NK-92 (cell line): ENCODE data around the gene CDH12.
"Not testable (repeated sequence)": the region's sequence is repeated elsewhere in the genome, so short reads cannot be mapped to it uniquely, and the experiment has no call there.

Source experiments
- DNase-seq: peaks from one replicate; lab custom pipeline; 2025; ENCODE audit not compliant: unreplicated experiment; lab: John Stamatoyannopoulos, UW

CDH12 gene

DNA sequence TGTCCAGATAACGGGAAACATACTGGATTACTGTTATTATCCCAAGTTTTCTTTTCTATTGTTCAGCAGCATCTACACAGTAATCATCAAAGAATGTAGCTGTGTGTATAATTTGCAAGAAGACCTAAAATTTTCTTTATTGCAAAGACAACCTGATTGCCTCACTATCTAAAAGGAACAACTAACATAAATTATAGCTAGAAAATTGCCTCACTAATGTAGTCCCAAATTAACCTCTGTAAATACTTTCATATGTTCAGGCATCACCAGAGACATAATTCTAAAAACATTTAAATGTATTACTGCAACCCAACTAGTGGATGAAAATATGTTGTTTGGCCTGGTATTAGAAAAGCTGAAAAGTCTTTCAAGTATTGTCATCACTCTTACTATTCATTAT is 275.4 kb downstream of the CDH12 start:
- no peak for DNase-seq

DNA sequence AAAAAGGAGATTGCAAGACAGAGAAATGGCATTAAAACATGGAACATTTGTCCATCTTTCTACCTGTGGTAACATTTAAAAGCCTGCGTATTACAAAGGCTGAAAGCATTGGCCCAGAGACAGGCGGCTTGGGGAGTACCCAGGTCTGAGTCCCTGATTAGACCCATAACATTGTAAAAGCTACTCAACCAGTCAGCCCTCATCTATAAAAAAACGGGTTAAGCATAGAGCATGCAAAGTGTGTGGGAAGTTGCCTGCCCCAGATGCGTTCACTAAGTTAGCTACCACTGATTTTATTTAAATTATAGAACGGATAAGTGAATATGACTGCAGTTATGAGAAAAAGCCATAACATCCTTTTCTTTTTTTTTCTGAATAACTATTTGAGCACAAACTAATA is 276.1 kb downstream of the CDH12 start:
- no peak for DNase-seq

DNA sequence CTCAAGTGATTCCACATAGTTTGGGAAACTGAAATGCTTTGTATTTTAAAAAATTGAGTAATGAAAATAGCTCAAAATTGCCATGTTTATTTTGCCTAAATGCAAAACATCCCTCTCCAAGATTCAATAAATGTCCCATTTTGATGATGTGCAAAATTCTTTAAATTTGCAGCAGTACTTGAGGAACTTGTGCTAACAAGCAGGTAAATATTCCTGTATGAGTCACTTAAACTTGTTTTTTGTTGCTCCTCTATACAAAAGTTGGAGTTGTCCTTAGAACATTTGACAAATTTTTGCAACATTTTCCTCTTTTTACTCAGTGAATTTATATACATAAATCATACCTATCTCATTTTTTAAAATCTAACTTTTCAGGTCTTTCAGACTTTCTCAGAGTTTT is 280.2 kb downstream of the CDH12 start:
- DNase-seq = no peak

DNA sequence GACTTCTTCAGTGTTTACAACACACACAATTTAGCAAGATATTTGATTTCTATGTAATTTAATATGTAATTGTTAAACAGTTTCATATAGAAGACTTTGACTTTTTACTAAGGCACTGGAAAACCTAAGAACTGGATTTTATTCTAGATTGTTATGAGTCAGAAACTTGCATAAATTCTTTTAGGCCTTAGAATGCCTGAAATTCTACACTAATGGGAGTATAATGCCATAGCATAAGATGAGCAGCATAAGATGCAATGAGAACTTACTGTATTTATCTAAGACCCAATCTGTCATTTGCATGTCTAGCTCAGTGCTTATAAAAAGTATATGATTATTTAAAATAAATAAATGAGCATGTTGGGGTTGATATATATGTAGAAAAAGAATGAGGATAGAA is 285.2 kb downstream of the CDH12 start:
- DNase-seq = no peak

DNA sequence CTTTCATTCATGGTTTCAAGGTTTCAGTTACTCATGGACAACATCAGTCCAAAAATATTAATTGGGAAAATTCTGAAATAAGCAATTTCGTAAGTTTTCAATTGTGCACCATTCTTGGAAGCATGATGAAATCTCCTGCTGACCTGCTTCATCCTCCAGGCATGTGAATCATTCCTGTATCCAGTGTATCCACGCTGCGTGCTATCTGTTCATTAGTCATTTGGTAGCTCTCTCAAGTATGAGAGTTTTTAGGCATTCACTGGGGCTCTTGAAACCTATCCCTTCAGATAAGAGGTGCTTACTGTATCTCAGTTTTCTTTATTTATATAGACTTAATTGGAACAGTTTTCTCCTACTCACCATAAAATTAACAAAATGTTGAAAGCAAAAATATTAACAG is 293.0 kb downstream of the CDH12 start:
- no peak for DNase-seq

DNA sequence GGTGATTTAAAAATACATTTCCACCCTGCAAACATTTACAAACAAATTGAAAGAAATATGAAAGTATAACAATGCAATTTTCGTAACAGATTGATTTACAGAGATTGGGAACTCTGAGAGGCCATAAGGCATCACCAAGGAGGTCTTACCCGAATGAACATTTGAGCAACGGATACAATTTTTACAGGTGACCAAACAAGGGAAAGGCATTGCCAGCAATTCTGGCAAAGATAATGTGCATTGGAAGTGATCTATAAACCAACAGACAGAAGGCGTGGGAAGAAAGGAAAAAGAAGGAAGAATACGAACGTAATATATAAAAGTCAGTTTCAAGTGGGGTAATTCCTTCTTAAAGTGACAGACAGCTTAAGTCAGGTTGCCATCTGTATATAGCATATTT is 295.9 kb downstream of the CDH12 start:
- DNase-seq = no peak

DNA sequence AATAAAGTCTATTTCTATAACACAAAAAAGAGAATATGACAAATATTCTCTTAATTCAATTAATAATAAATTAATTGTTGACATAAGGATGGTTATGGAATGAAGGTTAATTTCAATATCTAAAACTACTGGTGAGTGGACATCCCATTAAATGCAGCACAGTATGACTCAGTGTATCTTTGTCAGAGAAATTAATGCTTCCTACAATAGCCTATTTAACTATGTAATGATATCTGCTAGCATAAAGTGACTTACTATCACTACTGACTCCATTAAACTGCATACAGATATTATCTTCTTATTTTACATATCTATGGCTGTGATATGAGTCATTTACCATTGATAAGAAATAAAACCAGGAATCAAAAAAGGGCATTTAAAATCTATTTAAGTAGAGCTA is 298.7 kb downstream of the CDH12 start:
- DNase-seq = no peak

DNA sequence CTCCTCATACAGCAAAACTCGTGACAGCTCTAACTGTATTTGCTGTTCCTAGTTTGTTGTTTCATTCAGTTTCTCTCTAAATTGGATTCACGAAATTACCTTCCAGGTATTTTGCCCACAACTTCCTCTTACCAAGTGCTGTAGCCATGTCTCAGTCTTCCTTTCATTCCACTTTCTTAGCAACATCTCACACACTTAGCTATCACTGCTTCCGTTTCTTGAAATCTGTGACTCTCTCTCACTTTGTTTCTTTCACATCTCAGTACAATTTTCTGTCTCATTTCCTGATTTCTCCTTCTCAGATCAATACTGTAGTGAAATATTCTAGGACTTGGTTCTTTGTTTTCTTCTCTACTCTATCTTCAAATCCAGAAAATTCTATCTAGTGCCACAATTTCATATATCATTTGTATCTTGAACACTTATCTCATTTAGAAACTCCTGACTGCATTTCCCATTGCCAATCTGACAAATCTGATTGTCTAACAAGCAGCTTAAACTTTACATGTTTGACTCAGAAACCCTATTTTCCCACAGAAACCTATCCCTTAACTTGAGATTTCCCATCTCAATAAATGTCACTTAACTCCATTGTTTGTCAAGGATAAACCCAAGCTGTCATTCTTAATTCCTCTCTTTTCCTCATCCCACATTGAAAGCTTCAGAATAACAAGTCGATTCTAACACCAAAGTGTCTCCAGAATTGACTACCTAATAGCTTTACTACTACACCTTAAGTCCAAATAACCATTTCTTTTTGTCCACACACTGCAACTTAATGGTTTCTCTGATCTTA is 303.1 kb downstream of the CDH12 start:
- DNase-seq = no peak

DNA sequence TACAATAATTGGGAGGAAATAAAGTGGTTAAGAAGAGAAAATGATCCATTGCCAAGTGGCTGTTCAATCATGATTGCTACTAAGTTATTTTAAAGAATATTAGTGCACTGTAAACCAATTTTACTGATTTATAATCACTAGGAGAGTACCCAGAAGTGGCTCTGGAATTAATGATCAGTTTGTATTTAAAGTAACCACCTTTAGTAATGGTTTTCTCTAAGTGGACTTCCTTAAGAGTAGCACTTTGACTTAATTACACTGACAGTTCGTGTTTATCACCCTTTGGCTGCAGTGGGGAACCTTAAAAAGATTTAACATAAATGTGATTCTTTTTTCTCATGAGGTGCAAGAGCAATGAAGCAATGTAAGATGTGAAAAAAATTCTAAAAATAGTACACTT is 310.8 kb downstream of the CDH12 start:
- DNase-seq = no peak

DNA sequence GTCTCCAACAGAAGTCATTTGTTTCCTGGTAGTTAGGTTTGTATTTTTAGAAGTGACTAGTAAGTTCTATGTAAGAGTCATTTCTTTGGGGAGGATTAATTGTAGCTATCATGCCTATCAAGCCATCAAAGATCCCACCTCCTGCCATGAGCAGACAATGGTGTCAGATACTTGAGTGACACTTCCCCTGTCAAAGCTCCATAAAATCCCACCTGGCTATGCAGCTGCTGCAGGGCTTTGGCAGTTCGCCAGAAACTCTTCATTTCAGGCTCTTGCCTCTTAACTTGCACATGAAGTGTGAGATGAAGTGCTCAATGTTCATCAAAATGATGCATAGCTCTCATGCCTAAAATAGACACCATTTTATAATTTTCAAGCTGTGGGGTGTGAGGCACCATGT is 312.1 kb downstream of the CDH12 start:
- DNase-seq = no peak

DNA sequence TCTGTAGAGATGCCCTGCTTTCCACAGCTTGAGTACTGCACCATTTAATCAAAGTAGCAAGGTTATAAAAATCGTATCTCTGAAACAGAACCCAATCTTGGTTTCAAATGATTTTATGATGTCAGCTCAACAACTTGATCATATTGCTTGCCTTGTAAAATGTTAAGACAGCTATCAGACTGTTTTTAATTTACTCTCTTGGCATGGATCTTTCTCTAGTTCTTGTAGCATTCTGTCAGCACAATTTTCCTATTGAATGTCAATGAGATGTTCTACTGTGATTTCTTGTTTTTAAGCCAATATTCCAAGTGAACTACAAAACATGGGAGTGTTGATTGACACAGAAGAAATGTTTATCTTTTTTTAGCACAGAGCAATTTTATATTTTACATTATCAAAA is 313.4 kb downstream of the CDH12 start:
- no peak for DNase-seq

DNA sequence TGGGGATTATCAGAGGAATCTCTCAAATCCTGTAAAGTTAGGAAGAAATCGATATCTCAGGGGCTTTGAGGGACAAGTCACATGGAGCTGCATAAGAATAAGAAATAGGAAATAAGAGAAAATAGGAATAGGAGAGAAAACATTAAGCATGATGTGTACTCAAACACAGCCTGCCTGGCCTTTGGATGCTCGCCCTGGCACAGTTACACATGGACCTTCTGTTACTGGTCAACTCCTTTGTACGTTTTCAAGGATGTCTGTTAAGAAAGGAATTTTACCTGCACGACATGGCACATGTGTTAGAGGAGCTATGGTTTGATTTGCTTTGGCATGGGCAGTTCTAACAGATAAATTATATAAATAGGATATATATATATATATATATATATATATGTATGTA is 321.2 kb downstream of the CDH12 start:
- DNase-seq = no peak

DNA sequence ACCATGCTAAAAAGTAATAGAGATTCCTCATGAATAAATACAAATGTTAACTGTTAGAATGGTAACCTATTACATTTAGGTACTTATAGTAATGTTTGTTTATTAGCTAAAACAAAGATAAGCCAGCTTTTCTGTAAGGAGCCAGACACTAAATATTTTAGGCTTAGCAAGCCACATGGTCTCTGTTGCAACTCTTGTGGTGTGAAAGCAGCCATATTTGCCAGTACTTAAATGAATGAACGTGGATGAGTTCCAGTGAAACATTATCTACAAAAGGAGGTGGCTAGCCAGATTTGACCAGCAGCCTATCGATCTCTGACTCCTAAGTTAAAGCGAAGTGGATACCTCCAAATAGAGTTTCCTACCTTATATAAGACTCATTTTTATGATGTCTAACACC is 331.6 kb downstream of the CDH12 start:
- DNase-seq = no peak

DNA sequence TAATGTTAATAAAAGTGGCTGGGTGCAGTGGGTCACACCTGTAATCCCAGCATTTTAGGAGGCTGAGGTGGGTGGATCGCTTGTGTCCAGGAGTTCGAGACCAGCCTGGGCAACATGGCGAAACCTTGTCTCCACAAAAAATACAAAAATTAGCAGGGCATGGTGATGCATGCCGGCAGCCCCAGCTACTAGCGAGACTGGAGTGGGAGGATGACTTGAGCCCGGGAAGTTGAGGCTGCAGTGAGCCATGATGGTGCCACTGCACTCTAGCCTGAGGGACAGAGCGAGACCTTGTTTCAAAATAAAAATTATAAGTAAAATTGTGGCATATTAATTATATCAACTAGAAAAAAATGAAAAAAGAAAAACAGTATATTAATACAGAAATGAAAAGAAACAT is 336.6 kb downstream of the CDH12 start:
- DNase-seq = not testable (repeated sequence)

DNA sequence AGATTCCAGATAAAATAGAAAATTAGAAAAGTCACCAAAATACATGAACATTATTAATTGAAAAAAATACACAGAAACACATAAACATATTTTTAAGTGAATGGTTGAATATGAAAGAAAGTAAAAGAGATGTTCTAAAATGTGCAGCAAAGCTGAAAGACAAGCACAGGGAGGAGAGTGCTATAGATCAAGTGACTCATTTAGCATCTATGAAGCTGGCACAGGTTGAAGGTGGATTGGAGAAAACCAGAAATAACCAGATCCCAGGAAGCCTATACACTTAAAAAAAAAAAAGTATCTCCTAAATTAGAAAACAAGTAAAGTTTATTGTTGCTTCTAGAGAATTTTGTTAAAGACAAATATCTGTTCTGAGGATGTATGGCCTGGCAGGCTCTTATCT is 338.9 kb downstream of the CDH12 start:
- DNase-seq = no peak

DNA sequence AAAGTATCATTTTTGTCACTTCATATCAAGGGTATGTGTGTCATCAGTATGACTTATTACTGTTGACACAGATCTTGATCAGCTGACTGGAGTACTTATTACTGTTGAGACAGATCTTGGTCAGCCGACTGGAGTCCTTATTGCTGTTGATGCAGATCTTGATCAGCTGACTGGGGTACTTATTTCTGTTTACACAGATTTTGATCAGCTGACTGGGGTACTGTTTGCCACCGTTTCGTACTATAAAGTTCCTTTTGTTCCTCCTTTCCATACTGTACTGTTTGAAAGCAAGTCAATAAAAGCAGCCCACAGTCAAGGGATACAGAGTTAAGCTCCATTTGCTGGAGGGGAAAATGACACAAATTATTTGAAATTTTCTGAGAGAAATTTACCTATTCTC is 347.3 kb downstream of the CDH12 start:
- DNase-seq = no peak

DNA sequence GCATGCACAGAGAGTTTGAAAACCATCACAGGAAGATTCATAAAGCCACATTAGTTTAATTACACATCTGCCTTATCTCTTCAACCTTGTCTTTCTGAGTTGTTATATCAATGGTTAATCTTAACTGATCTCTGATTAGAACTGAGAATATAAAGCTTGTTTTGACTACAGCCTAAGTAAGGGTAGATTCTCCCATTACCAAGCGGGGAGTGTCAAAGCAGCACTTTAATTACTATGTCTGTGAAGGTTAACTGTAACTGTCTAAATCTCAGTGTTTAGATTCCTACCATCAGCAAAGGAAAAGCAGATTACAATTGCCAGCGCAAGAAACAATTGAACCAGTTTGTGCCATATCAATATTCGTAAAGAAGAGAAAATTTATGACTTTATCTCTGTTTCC is 348.7 kb downstream of the CDH12 start:
- no peak for DNase-seq

DNA sequence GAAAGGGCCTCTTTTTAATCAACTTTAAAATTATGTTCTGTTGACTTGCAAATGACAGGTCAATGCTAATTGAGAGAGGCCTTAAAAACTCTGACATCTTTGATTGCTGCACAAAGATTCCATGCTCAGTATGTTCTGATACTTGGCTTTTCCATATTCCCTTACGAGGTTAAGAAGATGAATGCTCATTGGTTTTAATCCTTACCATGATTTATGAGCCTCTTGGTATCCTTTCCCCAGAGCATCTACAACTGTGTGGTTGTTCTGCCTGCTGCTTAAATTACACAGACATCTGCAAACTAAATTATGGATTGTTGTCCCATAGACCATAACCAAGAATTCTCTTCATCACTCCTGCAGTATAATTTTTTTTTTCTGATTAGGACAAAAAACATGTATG is 352.6 kb downstream of the CDH12 start:
- DNase-seq = no peak

DNA sequence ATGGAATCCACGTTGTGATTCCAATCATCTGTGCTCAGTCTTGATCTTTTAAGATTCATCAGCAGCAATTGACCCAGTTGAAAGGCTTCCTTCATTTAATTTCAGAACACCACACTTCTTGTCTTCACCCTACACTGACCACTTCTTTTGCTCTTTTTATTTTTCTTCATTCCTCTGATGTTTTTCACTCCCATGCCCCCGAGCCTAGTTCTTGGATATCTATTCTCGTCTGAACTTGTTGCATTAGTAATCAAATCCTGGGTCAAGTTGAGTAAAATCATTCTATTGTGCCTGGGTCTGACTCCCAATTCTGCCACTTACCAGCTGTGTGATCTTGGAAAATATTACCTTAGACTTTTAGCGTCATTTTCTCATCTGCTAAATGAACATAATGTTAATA is 356.5 kb downstream of the CDH12 start:
- no peak for DNase-seq

DNA sequence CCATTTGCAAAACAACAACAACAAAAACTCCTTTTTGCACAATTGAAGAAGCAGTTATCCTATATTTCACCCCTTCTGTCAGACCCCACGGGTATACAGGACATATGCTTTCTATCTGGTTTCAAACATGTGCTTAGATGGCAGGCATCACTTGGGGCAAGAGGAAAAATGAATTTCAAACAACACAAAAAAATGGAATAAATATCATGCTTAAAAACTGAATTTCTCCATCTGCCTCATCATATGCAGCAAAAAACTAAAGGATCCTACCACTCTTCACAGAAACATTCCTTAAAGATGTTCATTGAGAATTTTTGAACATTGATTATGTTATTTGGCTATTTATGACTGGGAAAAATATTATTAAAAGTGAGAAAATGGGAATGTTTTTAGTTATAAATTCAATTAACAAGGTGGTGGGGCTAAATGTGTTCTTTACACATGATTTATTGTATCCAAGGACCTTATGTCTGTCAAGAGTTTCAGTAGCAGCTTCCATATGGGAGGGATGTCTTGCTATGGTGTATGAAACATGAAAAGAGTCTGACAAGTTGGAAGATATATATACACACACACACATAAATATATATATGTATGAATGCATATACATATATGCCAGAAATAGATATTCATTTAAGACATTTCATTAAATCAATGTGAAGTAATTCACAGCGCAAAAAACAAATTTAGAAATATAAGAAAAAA is 358.0 kb downstream of the CDH12 start:
- no peak for DNase-seq

DNA sequence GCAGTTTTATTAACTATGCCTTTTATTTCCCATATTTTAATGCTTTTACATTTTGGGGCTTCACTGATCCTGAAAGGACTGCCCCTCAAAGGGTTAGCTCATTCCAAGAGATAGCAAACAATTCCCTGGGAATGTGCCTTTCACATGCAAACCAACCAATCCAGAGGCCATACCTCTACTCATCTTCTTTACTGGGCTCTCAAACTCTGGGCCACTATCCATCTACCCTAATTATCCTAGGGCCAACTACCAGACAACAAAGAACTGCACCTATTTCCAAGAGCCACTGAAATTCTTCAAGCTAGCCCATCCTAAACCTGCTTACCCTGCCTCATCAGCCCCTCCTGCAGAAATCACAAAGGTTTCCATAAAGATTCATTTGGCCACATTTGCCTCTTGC is 364.7 kb downstream of the CDH12 start:
- no peak for DNase-seq

DNA sequence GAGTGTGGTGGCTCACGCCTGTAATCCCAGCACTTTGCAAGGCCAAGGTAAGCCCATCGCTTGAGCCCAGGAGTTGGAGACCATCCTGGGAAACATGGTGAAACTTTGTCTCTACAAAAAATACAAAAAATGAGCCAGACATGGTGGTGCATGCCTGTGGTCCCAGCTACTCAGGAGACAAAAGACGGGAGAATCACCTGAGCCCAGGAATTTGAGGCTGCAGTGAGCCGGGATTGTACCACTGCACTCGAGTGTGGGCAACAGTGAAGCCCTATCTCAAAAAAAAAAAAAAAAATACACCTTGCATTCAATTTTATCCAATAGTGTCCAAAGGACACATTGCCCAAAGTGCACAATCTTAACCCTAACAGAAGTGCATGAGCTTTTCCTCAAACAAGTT is 372.8 kb downstream of the CDH12 start:
- DNase-seq = no peak

DNA sequence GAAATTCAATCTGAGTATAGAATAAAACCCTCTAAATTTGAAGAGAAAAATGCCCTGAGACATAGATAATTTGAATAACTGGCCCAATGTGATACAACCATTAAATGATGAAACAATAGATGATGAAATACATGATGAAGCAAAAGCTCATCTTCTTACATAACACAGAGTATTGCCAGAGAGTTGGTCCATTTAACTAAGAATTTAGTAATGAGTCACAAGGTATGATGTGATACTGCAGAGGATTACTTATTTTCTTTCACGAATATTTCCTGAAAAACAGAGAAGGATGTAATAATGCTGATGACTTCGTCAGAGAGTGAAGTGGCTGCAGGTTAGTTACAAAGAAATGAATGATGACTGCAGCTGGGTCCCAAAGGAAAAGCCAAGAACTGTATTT is 379.3 kb downstream of the CDH12 start:
- DNase-seq = no peak
